GM10266 (cell line): ENCODE data around the gene RGN.

Experiments
- DNase-seq: peaks from one replicate; pipeline ENCODE4 v3.0.0; 2012; ENCODE audit errors: extremely low spot score
- CTCF ChIP-seq: IDR thresholded peaks from 2 replicates; pipeline ENCODE4 v1.5.1; 2012; ENCODE audit warnings: mild to moderate bottlenecking, low read depth; ENCODE audit not compliant: control insufficient read depth, insufficient read depth; ENCODE audit errors: missing control alignments

Gene RGN

GRCh38 chrX:47078129-47079043, at the start of gene RGN:
TSS of gene RGN (plus strand) at chrX:47078443. CDS start at chrX:47081145, 2,702 bp downstream.
- no peak for TF ChIP-seq CTCF
- no peak for DNase-seq

GRCh38 chrX:47030339-47030738, 47.9 kb upstream of the RGN start:
- TF ChIP-seq CTCF, result peak; percentile 35

GRCh38 chrX:47047989-47048388, 30.3 kb upstream of the RGN start:
- no peak for DNase-seq
- no peak for TF ChIP-seq CTCF

More at GRCh38 chrX:47030339-47030738, 47.9 kb upstream of the RGN start:
- DNase-seq, result peak; percentile 14

GRCh38 chrX:47059142-47059874, 18.9 kb upstream of the RGN start:
- DNase-seq, result no peak
- TF ChIP-seq CTCF, result no peak

- TF ChIP-seq CTCF, result no peak
- no peak for DNase-seq
Observed at GRCh38 chrX:47060708-47061107, 17.5 kb upstream of the RGN start.

- no peak for DNase-seq
- no peak for TF ChIP-seq CTCF
Observed at GRCh38 chrX:47061238-47061919, 16.9 kb upstream of the RGN start.
